ENCODE data around the gene DENND5A.
A peak's percentile ranks its signal among the peaks of the same experiment; 100 is the strongest.
"Not testable (repeated sequence)": the region's sequence is repeated elsewhere in the genome, so short reads cannot be mapped to it uniquely, and the experiment has no call there.

The DENND5A gene

GRCh38 chr11:9264316-9265210 is 587 bp downstream of the DENND5A start:
- peak; percentile 58 for DNase-seq

GRCh38 chr11:9263840-9264315 is 1.3 kb downstream of the DENND5A start:
- DNase-seq, result peak; percentile 87

GRCh38 chr11:9260838-9261146 is 4.4 kb downstream of the DENND5A start:
- not testable (repeated sequence) for DNase-seq

DNA sequence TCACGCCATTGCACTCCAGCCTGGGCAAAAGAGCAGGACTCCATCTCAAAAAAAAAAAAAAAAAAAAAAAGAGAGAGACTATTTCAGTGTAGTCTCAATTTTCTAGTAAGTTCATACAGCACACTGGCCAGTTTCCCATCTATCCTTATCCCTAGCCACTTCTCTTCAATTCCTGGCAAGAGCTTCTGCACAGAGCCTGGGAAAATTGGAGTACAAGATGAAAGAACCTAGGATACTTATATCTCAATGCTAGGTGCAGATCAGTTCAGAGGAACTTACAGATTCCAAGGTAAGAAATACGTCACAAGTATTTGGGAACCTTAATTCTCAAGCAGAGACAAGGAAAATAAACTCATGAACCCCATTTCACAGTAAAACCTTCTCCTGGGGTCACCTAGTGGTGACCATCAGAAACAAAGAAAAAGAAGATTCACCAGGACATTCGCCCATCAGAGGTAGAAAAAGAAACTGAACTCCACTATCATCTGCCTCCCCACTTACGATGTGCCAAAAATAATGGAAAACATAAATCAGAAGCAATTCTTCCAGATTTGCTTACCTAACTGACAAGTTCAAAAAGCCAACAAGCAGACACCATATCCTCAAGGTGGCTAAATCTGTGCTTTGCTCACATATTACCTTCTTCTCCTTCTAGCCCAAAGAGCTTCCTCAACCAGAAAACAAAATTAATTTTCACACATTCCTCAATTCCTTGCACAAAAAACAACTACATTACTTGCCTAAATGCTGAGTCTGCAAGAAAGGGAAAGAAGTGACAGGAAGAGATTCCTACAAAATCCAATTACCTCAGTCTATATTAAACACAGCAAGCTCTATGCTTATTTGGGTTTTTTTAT is 4.9 kb downstream of the DENND5A start:
- DNase-seq, result no peak

DNA sequence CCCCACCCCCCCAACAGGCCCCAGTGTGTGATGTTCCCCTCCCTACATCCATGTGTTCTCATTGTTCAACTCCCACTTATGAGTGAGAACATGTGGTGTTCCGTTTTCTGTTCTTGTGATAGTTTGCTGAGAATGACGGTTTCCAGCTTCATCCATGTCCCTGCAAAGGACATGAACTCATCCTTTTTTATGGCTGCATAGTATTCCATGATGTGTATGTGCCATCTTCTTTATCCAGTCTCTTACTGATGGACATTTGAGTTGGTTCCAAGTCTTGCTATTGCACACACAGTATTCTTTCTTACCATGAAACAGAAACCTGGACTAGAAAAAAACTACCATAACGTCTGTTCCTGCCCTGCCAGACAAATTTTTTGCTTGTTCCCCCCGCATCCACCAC is 6.9 kb downstream of the DENND5A start:
- DNase-seq, result not testable (repeated sequence)

- no peak for DNase-seq
Observed at GRCh38 chr11:9254416-9254815, 10.7 kb downstream of the DENND5A start.

DNA sequence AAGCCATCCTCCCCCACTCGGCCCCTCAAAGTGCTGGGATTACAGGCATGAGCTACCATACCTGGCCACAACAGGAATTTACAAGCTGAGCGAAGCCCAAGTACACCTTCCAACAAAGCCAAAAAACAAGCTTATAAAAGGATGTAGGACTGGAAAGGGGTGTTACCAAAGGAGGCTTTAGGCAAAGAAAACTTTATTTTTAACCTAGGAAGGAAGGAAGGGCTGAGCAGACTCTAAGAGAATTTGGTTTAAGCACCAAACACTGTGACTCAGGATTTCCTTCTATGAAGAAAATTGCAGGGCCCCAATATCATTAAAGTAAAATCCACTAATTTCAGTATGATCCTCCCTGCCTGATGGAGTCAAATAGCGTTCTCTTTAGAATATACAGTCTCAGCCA is 12.1 kb downstream of the DENND5A start:
- DNase-seq, result no peak

DNA sequence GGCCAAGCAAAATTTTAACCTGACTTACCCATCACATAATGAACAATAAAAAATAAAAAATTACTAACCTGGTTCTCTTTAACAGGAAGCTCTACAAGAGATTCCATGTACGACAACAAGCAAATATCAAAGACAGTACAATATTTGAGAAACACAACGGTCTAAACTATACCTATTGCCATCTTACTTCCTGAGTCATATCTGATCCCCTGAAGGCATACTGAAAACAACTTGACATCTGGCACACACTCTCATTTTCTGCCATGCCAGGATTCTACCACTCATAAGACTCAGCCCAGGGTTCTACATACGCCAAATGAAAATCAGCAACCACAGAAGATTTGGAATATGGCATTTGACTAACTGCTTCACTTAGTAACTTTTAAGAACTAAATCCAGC is 13.8 kb downstream of the DENND5A start:
- peak; percentile 51 for DNase-seq

GRCh38 chr11:9250139-9250582 is 15.0 kb downstream of the DENND5A start:
- DNase-seq, result peak; percentile 78

DNA sequence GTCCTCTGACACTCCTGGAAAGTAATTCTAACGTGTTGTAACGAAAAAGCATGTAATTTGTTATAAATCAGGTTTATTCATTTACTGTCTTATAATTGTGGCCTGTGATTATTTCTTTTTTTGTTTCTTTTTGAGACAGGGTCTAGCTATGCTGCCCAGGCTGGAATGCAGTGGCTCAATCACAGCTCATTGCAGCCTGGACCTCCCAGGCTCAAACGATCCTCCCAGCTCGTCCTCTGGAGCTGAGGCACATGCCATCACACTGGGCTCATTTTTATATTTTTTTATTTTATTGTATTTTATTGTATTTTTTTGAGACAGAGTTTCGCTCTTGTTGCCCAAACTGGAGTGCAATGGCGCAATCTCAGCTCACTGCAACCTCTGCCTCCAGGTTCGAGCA is 15.9 kb downstream of the DENND5A start:
- DNase-seq, result no peak

GRCh38 chr11:9247863-9248262 is 17.3 kb downstream of the DENND5A start:
- DNase-seq, result no peak

DNA sequence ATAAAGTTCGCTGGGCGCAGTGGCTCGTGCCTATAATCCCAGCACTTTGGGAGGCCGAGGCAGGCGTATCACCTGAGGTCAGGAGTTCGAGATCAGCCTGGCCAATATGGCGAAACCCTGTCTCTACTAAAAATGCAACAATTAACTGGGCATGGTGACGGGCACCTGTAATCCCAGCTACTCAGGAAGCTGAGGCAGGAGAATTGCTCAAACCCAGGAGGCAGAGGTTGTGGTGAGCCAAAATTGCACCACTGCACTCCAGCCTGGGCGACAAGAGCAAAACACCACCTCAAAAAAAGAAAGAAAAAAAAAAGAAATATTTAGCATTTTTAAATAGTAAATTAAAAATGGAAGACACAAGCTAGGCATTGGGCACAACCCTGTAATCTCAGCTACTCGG is 28.9 kb downstream of the DENND5A start:
- DNase-seq, result not testable (repeated sequence)

GRCh38 chr11:9232482-9232881 is 32.7 kb downstream of the DENND5A start:
- DNase-seq, result no peak

DNA sequence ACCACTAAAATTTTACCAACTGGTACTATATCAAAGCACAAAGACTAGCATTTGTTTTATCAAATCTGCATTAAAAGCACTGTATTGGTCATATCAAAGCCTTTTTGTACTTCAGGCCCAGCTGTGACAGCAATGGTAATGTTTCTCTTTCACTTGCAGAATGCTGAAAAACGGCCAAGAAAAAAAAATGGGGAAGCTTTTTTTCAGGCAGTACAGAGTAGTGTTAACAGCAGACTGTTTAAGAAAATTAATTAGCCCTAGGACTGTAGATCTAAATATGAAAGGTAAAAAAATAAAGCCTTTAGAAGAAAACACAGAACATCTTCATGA is 33.3 kb downstream of the DENND5A start:
- no peak for DNase-seq

DNA sequence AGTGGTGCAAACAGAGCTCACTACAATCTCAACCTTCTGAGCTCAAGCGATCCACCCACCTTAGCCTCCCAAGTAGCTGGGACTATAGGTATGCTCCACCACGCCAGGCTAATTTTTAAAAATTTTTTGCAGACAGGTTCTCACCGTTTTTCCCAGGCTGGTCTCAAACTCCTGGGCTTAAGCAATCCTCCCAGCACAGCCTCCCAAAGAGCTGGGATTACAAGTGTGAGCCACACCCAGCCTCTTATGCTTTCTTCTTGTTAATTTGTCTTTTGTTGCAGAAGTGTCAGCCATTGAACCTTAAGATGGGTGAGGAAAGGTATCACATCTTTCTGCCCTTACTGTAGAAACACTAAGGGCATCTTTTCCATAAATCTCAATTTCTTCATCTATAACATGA is 34.9 kb downstream of the DENND5A start:
- no peak for DNase-seq

DNA sequence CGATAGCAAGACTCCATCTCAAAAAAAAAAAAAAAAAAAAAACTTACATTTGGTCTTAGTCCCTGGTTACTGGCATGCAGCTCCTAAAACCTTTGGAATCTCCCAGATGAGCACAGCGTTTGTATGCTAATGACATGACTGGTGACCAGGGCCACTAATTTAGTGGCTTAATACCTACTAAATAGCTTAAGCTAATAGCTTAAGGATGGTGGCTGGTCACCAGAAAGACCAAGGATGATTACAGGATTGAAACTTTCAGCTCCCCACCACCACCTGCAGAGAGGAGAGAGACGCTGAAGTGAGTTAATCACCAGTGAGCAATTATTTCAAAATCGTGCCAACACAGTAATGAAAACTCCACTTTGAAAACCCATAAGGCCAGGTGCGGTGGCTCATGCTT is 37.1 kb downstream of the DENND5A start:
- DNase-seq, result no peak

DNA sequence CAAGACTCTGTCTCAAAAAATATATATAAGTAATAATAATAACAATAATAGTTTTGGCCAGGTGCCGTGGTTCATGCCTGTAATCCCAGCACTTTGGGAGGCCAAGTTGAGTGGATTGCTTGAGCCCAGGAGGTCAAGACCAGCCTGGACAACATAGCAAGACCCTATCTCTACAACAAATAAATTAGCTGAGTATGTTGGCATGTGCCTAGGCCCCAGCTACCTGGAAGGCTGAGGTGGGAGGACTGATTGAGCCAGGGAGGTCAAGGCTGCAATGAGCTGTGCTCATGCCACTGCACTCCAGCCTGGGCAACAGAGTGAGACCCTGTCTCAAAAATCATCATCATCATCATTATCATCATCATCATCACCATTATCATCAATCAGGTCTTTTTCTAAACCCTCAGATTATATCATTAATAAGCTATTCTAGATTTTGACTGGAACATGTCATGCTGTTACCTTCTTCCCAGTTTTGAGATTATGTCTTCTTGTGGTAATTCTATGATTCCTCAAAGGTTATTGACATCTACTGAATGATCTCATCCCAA is 39.3 kb downstream of the DENND5A start:
- no peak for DNase-seq

GRCh38 chr11:9222654-9223053 is 42.5 kb downstream of the DENND5A start:
- DNase-seq, result no peak

DNA sequence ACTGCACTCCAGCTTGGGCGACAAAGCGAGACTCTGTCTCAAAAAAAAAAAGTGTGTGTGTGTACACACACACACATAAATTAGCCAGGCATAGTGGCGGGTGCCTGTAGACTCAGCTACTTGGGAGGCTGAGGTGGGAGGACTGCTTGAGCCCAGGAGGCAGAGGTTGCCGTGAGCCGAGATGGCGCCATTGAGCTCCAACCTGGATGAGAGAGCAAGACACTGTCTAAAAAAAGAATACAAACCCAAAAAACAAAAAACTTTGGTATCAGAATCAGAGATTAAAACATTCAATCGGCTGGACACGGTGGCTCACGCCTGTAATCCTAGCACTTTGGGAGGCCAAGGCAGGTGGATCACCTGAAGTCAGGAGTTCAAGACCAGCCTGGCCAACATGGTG is 44.3 kb downstream of the DENND5A start:
- DNase-seq, result not testable (repeated sequence)

- DNase-seq, result no peak
Observed at GRCh38 chr11:9219572-9219971, 45.6 kb downstream of the DENND5A start.

DNA sequence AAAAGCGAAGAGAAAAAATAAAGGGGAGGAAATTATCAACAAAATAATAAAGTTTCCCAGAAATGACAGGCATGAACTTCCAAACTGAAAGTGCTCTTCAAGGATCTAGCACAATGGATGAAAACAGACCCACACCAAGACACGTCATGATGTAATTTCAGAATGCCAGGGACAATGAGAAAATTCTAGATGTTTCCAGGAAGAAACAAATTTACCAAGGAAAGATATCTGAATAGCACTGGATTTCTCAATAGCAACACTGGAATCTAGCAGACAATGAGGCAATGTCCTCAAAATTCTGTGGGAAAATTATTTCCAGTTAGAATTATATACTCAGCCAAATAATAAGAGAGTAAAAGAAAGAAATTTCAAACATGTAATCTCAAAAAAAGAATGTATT is 46.0 kb downstream of the DENND5A start:
- DNase-seq, result no peak

GRCh38 chr11:9214765-9215164 is 50.4 kb downstream of the DENND5A start:
- no peak for DNase-seq

DNA sequence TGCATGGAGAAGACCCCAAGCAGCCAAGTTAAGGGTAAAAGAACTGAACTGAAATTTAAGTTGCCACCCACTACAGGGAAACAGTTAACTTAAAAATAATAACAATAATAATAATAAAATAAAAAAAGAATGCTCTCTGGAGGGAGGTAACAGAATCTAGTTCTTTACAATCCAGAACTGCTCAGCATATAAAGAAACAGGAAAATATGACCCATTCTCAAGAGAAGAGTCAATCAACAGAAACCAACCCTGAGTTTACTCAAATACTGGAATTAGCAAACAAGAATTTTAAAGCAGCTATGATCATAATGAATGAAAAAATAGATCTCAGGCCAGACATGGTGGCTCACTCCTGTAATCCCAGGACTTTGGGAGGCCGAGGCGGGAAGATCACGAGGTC is 53.8 kb downstream of the DENND5A start:
- no peak for DNase-seq

- DNase-seq, result peak; percentile 35
Observed at GRCh38 chr11:9210922-9211320, 54.2 kb downstream of the DENND5A start.
